GM18951 (cell line): ENCODE measurements around the gene TMEM163.

Source experiments
- POLR2A ChIP-seq: IDR thresholded peaks from 4 replicates; pipeline ENCODE4 v1.6.1; 2011; ENCODE audit warnings: mild to moderate bottlenecking; ENCODE audit not compliant: insufficient read length, insufficient read depth; ENCODE audit errors: extremely low read depth
- in situ Hi-C: fragments of 300-500 bp; cut with MboI; formaldehyde crosslinking; loops from one replicate; pipeline ENCODE4 v1.12.0; 2022; ENCODE audit warnings: low sequenced_read_pairs, mixed read lengths, inconsistent platforms; ENCODE audit not compliant: unreplicated experiment

The TMEM163 gene

GRCh38 chr2:134715932-134716643, 2.7 kb downstream of the TMEM163 start:
- in situ Hi-C loops, result no loop called here
- TF ChIP-seq POLR2A, result no peak

DNA sequence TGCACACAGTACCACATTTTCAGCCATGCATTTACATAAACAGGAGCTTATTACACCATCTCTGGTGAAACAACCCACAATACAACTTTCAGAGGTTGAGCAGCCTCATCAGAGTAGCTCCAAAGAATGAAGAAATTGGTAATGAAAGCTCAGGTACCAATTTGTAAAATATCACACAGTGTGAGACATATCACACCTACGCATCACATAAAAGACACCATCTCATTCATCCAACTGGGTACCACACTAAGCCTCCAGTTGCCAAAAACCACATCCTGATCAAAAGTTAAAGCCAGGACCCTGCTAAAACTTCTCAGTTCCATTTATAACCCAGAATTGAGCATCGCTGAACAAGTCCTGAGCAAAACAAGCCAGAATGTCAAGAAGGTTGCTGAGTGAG, 4.6 kb downstream of the TMEM163 start:
- TF ChIP-seq POLR2A, result no peak
- in situ Hi-C loops, result no loop called here

DNA sequence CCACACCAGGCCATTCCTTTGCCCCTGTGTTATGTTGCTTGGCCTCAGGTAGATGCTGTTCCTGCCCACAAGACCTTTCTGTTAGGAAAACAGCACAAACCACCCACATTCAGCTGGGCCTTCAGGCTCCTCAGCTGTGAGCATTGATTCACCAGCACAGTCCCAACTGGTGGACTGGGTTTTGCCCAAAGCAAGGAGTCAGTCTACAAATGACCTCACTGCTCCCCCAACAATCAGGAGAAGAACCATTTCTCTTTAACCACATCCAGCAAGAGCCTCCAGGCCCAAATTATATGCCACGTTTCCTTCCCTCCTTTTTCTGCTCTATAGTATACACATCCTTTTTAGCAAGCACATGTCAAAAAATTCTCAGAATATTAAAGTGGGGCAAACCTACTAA, 5.2 kb downstream of the TMEM163 start:
- no peak for TF ChIP-seq POLR2A
- in situ Hi-C loops, result no loop called here

GRCh38 chr2:134713176-134713575, 5.6 kb downstream of the TMEM163 start:
- no peak for TF ChIP-seq POLR2A
- in situ Hi-C loops, result no loop called here

- TF ChIP-seq POLR2A, result no peak
- in situ Hi-C loops, result no loop called here
Observed at GRCh38 chr2:134712736-134713135, 6.1 kb downstream of the TMEM163 start.

DNA sequence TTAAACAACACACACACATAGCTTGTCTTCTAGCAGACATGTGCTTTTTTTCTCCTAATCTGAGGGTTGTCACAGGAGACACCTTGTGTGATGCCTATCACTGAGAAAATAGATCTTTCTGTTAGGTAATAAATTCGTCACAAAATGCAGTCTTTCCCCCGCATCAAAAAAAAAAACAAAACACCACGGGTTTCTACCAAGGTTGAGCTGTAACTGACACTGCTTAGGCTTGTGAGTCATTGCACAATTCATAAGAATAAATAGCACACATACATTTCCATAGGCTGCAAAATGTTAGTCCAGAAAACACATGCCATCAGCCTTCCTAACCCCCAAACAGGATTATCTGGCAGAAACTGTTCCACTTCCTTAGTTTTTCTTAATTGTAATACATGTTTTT, 6.5 kb downstream of the TMEM163 start:
- in situ Hi-C loops, result no loop called here
- TF ChIP-seq POLR2A, result no peak

GRCh38 chr2:134711692-134712091, 7.1 kb downstream of the TMEM163 start:
- in situ Hi-C loops, result no loop called here
- TF ChIP-seq POLR2A, result no peak

GRCh38 chr2:134707330-134707676, 11.5 kb downstream of the TMEM163 start:
- no peak for TF ChIP-seq POLR2A
- in situ Hi-C loops, result no loop called here

DNA sequence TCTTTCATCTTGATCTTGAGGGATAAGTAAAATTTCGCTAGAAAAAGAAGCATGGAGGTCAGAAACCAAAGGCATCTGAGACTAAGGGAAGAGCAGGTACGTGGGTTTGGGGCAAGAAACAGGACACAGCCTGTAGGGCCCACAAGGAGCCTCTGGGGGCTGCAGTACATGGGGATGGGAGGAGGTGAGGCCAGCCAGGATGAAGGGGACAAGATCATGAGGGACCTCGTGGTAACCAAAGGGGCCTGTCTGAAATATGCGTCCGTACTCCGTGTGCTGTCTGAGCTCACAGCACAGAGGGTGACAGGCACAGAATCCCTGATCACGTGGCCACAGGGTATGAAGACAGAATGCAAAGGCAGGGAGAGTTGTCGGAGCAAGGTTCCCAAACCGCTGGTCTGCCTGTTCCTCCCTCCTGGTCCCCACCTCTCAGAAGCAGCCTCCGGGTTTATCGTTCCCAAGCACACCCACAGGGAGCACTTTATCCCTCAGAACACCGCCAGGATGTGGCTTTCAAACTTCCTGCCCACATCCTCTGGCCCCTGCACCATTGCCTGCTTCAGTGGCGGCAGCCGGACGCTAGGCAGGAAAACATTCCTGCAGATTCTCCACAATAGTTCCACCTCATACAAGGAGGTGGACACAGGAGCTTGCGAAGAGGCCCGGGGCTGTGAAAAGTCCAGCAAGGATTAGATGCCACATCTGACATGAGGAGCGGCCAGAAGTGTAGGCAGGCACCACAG, 12.0 kb downstream of the TMEM163 start:
- no peak for TF ChIP-seq POLR2A
- in situ Hi-C loops, result no loop called here

DNA sequence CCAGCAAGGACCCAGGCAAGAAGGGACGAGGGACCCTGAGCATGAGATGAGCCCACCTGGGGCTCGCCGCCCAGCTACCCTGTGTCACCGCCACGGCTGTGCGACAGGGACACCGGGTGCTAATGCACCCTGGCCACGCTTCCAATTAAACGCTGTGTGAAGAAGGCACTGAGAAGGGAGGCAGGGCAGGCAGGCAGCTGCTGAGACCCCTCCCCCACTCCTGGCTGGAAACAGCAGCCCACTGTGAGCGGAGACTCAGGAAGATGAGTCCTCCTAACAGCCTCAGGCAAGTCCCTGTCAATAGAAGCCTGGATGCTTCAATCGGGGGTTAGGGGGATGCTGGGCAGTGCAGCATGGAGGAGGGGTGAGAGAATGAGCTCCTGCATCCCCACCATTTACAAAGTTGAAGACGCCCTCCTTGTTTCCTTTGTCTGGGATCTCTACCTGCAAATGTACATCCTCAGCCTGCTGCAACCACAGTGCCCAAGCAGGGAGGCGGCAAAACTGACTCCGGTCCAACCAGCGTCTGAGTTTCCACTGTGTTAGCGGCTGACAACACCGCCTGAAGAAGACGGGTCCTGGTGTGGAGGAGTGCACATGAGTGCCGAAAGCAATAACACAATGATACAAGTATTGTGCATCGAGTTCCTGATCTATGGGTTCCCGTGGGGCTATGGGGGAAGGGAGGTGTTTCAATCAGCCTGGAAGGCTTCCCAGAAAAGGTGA, 12.8 kb downstream of the TMEM163 start:
- TF ChIP-seq POLR2A, result no peak
- in situ Hi-C loops, result no loop called here

DNA sequence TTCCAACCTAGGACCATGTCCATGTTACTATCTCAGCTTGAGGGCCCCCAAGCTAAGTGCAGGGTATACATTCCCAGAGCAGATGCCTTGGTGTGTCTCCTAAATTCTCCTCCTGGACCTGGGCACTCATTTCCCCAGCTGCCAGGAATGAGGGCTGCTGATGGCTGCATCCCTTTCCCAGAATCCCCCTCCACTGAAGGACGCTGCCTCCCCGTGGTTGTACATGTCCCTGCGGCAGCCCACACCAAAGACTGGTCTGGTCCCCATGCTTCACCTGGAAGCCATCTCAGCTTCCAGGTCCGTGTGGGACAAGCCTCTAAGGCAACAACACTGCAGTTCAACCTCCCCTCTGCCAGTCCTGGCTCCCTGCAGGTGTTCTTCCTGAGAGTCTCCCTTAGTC, 14.6 kb downstream of the TMEM163 start:
- no peak for TF ChIP-seq POLR2A
- in situ Hi-C loops, result no loop called here

DNA sequence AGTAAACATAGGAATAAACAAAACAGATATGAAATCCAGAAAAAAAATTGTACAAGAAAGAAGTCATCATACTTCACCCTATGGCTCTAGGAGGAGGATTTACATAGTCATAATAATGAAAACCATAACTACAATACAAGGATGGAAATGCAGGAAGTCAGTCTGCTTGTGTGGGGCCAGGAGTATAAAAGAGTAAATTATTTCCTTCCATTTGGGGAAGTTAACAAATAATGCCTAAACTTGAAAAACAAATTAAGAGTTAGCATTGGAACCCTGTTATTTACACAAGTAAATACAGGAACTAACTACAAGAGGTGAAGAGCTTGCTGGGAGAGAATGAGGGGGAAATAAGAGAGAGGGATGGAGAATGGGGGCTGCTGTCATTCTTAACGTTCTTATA, 15.4 kb downstream of the TMEM163 start:
- TF ChIP-seq POLR2A, result no peak
- in situ Hi-C loops, result no loop called here

- TF ChIP-seq POLR2A, result no peak
- in situ Hi-C loops, result no loop called here
Observed at GRCh38 chr2:134700730-134701129, 18.1 kb downstream of the TMEM163 start.

GRCh38 chr2:134694411-134694810, 24.4 kb downstream of the TMEM163 start:
- in situ Hi-C loops, result no loop called here
- no peak for TF ChIP-seq POLR2A
